Memory B cell (primary cell): ENCODE measurements around the gene PRSS38.

Experiments
- ATAC-seq: fragments of 150-1000 bp; cut with Tn5 transposase; 2 replicates; pipeline ENCODE4 v1.10.0; 2021; ENCODE audit warnings: low read depth, mild to moderate bottlenecking, moderate library complexity
- DNase-seq, 2 donors: peaks; one replicate each; pipeline ENCODE4 v3.0.0; 2022; ENCODE audit warnings: low spot score in 2 of 2
- H3K27ac Mint-ChIP-seq: one replicate; pipeline ENCODE4 v1.8.0; 2022; ENCODE audit warnings: mild to moderate bottlenecking, moderate library complexity, mixed read lengths
- H3K27me3 Mint-ChIP-seq: one replicate; pipeline ENCODE4 v1.8.0; 2022; ENCODE audit warnings: mixed read lengths
- H3K36me3 Mint-ChIP-seq: one replicate; pipeline ENCODE4 v1.8.0; 2022; ENCODE audit warnings: mild to moderate bottlenecking, mixed read lengths
- H3K4me1 Mint-ChIP-seq: one replicate; pipeline ENCODE4 v1.8.0; 2022; ENCODE audit warnings: mixed read lengths
- H3K4me3 Mint-ChIP-seq: one replicate; pipeline ENCODE4 v1.8.0; 2022; ENCODE audit warnings: mild to moderate bottlenecking, moderate library complexity, mixed read lengths
- H3K9me3 Mint-ChIP-seq: one replicate; pipeline ENCODE4 v1.8.0; 2022; ENCODE audit warnings: mixed read lengths

PRSS38 gene

DNA sequence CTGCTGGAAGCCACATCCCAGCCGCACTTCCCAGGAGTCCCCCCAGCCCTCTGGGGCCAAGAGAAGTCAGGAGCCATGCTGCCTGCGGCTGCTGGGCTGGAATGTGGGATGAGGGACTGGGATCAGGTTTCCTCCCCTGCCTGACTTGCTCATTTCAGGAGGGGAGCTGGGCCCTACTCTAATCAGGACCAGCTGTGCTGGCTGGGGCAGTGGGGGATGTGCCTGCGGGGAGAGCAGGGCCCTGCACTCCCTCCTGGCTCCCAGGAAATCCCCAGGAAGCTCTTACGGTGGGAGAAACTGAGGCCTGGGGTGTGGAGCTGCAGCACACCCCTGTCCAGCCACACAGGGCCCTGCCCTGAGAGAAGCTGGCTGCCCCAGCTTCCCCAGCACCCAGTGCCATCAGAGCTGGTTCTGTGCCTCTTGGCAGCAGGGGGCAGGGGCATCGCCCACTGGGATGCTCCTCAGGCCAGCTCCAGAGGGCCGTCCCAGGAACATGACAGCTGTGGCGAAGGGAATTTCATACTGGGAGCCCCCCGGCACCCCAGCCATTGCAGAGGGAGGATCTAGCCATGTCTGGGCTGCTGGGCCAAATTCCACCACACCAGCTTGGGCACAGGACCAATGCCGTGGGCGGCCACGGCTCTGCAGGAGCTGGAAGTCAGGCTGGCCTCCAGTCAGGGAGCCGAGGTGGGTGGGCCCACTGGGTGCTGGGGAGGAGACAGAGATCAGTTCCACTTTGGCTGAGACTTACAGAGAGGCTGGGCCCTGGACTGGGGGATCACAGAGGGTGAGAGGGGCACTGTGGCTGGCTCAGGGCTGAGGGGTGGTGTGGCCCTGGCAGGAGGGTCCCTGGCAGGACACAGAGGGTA lies 21.3 kb upstream of the PRSS38 start:
- DNase-seq (no peak), ATAC-seq (no peak)
- peaks cover 5% of the 10 kb centered on the region for H3K27me3 Mint-ChIP-seq
- no peaks in the 10 kb centered on the region for H3K9me3 Mint-ChIP-seq
- peaks cover 6% of the 10 kb centered on the region for H3K4me1 Mint-ChIP-seq
- H3K4me3 Mint-ChIP-seq: no peak overlapping the region
- no peak overlapping the region for H3K27ac Mint-ChIP-seq
- no peaks in the 10 kb centered on the region for H3K36me3 Mint-ChIP-seq

DNA sequence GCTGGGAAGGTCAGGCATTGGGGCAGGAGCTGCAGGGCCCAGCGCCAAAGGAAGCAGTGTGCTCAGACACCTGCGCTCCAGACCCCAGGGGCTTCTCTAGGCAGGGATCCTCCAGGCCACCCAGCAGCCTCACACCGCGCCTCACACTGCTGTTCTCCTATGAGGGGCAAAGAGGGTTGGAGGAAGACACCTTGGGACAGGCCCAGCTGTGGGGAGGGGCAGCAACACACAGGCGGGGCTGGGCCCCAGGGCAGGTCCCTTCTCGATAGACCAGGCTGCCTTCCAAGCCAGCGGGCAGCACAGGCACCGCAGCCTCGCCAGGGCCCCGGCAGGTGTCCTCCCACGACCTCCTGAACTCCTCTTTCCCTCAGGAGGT lies 20.7 kb upstream of the PRSS38 start:
- Mint-ChIP-seq H3K27ac (no peak overlapping the region), H3K36me3 (no peaks in the 10 kb centered on the region), H3K4me3 (no peak overlapping the region), H3K9me3 (peaks cover under 1% of the 10 kb centered on the region), H3K27me3 (peaks cover 5% of the 10 kb centered on the region), H3K4me1 (peaks cover 4% of the 10 kb centered on the region)
- DNase-seq (no peak), ATAC-seq (no peak)

DNA sequence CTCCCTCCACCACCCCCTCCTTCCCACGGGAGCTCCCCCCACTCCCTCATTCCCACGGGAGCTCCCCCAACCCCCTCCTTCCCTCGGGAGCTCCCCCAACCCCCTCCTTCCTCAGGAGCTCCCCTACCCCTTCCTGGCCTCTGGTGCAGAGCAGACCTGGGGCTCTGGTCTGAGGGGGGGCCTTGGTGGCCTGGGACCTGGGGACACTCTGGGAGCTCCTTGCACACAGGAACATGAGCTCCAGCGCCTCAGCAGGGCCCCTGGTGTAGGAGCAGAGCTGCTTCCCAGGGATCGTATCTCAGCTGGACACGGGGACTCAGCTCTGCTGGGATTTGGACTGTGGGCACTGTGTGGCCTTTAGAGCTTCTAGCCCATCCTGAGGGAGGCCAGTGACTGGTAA lies 19.7 kb upstream of the PRSS38 start:
- ATAC-seq (no peak), DNase-seq (no peak)
- peaks cover 4% of the 10 kb centered on the region for H3K4me1 Mint-ChIP-seq
- H3K4me3 Mint-ChIP-seq: no peak overlapping the region
- H3K27ac Mint-ChIP-seq: no peak overlapping the region
- H3K9me3 Mint-ChIP-seq: peaks cover 3% of the 10 kb centered on the region
- H3K36me3 Mint-ChIP-seq: no peaks in the 10 kb centered on the region
- peaks cover 8% of the 10 kb centered on the region for H3K27me3 Mint-ChIP-seq

DNA sequence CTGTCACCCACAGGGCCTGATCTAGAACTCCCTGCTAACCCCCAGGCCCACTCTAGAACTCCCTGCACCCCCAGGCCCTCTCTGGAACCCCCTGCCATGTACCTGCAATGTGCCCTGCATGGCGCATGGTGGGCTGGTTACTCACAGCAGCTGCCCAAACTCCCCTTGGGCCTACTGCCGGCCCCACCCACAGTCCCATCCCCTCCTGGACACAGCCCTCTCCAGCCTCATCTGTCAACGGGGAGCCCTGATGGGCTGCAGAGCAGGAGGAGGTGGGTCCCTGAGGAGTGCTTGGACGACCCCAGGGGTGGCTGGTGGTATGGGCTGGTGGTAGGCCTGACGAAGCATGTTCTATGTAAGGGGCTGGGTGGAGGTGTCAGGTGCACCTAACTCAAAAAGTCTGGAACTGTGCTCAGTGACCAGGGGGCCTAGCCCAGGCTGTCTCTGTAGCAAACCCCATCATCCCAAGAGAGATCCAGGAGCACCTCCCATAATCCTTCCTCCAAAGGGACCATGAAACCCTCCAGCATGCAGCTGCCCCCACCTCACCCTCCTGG lies 19.0 kb upstream of the PRSS38 start:
- no peak for ATAC-seq
- H3K4me3 Mint-ChIP-seq: no peak overlapping the region
- H3K27ac Mint-ChIP-seq: no peak overlapping the region
- H3K27me3 Mint-ChIP-seq: peaks cover 8% of the 10 kb centered on the region
- DNase-seq: no peak
- no peaks in the 10 kb centered on the region for H3K36me3 Mint-ChIP-seq
- peaks cover 2% of the 10 kb centered on the region for H3K4me1 Mint-ChIP-seq
- peaks cover 3% of the 10 kb centered on the region for H3K9me3 Mint-ChIP-seq

DNA sequence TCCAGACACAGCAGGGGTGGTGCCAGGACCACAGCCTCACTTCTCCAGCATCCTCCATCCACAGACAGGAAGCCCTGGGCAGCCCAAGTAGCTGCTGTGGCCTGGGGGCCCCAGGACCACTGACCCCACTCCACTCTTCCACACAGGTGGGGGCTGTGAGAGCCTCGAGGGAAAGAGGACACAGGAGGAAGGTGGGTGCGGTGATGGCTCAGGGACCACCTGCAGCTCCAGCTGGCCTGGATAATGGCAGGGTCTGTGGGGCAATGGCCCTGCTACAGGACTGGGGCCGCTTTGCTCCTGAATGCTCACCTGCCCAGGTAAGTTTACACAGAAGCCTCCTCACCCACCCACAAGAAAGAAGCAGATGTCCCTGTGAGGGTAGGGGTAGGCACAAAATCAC lies 18.3 kb upstream of the PRSS38 start:
- Mint-ChIP-seq H3K4me1 (no peaks in the 10 kb centered on the region), H3K27ac (no peak overlapping the region), H3K4me3 (no peak overlapping the region), H3K27me3 (peaks cover 8% of the 10 kb centered on the region), H3K9me3 (peaks cover 3% of the 10 kb centered on the region), H3K36me3 (no peaks in the 10 kb centered on the region)
- DNase-seq (no peak), ATAC-seq (no peak)

DNA sequence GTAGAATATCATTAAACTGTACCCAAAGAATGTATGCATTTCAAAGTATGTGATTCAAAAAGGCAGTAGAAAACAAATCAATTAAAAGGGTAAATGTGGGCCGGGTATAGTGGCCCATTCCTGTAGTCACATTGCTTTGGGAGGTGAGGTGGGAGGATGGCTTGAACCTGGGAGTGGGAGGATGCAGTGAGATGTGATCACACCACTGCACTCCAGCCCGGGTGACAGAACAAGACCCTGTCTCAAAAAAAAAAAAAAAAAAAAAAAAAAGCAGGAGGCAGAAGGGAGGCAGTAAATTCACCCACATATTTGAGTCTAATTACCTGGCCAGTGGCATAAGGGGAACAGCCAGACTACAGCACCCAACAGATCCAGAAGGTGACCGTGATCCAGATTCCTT lies 17.9 kb upstream of the PRSS38 start:
- H3K4me1 Mint-ChIP-seq: no peaks in the 10 kb centered on the region

DNA sequence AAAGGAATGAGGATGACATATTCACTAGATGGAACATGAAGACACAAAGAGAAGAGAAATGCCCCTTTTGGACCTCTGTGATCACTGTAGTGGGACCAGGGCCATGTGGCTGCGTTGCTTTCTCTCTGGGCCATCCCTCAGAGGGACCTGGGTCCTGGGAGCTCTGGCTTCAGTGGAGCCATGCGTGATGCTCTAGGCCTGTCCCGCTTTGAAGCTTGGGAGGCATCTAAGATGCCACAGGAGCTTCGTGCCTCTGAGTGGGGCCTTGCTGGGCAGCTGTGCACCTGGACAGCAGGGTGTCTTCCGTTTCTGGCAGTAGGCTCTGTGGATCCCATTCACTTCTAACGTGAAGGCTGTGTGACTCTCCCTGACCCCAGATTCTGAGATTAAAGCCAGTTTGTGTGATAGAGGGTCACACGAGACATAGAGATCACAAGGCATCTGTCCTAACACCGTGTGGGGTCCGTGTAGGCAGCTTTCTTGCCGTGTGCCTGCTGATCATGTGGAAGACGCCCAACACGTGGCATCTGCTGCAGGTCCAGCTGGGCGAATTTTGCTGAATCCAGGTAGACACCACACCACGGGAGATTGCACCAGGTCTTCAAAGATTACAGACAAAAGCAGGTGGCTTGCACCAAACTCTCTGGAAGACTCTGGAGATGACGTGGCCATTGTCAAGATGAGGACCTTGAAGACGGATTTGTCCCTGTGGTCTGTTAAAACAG lies 17.2 kb upstream of the PRSS38 start:
- no peak overlapping the region for H3K27ac Mint-ChIP-seq
- no peaks in the 10 kb centered on the region for H3K36me3 Mint-ChIP-seq
- no peaks in the 10 kb centered on the region for H3K4me1 Mint-ChIP-seq
- peaks cover 8% of the 10 kb centered on the region for H3K27me3 Mint-ChIP-seq
- peaks cover 4% of the 10 kb centered on the region for H3K9me3 Mint-ChIP-seq
- no peak for DNase-seq
- no peak overlapping the region for H3K4me3 Mint-ChIP-seq
- no peak for ATAC-seq

More for the DNA sequence above, 17.9 kb upstream of the PRSS38 start:
- Mint-ChIP-seq H3K4me3 (no peak overlapping the region), H3K27me3 (peaks cover 8% of the 10 kb centered on the region), H3K27ac (no peak overlapping the region), H3K36me3 (no peaks in the 10 kb centered on the region), H3K9me3 (peaks cover 3% of the 10 kb centered on the region)
- ATAC-seq (no peak), DNase-seq (no peak)

DNA sequence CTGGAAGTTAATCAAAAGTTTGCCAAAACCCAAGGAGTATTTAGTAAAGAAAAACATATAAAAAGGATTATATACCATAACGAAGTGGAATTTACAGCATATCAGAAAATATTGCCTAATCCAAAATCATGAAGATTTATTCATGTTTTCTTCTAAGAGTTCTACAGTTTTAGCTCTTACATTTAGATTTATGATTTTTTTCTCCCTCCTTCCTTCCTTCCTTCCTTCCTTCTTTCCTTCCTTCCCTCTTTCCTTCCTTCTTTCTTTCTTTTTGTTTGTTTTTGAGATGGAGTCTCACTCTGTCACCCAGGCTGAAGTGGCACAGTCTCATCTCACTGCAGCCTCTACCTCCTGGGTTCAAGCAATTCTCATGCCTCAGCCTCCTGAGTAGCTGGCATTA lies 15.7 kb upstream of the PRSS38 start:
- DNase-seq: no peak
- Mint-ChIP-seq H3K36me3 (no peaks in the 10 kb centered on the region), H3K27me3 (peaks cover 8% of the 10 kb centered on the region), H3K4me3 (no peak overlapping the region), H3K4me1 (no peaks in the 10 kb centered on the region), H3K9me3 (peaks cover 8% of the 10 kb centered on the region), H3K27ac (no peak overlapping the region)
- ATAC-seq: no peak

DNA sequence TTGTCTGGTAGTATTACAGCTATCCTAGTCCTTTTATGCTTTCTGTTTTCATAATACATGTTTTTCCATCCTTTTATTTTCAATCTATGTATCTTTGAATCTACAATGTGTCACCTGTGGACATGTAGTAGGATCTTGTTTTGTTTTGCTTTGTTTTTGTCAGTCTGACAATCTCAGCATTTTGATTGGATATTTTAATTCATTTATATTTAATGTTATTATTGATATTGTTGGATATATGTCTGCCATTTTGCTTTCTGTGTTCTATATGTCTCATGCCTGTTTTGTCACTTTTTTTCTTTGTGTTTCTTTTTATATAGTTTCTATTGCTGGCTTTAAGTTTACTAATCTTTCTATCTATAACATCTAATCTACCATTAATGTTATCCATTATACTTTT lies 11.5 kb upstream of the PRSS38 start:
- Mint-ChIP-seq H3K4me3 (no peak overlapping the region), H3K27ac (no peak overlapping the region), H3K36me3 (no peaks in the 10 kb centered on the region), H3K27me3 (peaks cover 15% of the 10 kb centered on the region), H3K4me1 (no peaks in the 10 kb centered on the region), H3K9me3 (peaks cover 12% of the 10 kb centered on the region)
- no peak for DNase-seq
- no peak for ATAC-seq

DNA sequence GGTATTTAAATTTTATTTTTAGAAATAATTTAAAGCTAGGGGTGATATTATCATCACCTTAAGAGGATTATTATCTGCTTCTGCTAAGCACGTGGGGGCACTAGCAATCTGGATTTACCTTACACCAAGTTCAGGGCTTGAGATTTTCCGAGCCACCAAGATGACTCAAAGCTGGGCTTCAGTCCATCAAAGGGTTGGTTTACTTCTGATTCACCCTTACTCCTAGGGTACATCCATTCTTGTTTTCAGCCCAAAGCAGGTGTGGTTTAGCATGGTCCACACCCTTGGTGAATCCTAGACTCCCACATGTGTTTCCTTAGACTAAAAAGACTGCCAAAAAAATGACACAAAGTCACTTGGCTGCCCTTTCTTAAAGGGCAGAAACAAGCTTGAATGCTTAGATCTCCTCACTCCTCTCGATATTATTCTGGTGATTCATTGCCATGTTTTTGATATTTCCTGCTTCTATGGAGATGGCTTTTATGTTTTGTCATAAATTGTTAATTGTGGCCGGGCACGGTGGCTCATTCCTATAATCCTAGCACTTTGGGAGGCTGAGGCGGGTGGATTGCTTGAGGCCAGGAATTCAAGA lies 9.8 kb upstream of the PRSS38 start:
- ATAC-seq (no peak), DNase-seq (no peak)
- Mint-ChIP-seq H3K36me3 (no peaks in the 10 kb centered on the region), H3K27ac (no peak overlapping the region), H3K9me3 (peaks cover 10% of the 10 kb centered on the region), H3K4me1 (no peaks in the 10 kb centered on the region), H3K4me3 (no peak overlapping the region), H3K27me3 (peaks cover 12% of the 10 kb centered on the region)

DNA sequence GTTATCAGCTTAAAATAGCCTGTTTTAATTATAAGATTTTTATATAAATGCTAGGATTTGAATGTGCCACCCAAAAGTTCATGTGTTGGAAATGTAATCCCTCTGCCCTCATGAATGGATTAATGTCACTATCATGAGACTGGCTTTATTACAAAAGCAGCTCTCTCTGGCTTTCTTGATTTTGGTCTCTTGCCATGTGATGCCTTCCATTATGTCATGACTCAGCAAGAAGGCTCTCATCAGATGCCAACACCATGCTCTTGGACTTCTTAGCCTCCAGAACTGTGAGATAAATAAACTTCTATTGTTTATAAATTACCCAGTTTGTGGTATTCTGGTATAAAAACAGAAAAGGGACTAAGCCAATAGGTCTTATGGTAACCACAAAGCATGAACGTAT lies 6.9 kb upstream of the PRSS38 start:
- Mint-ChIP-seq H3K36me3 (peaks cover 5% of the 10 kb centered on the region), H3K9me3 (peaks cover 15% of the 10 kb centered on the region), H3K4me3 (no peak overlapping the region), H3K27me3 (peaks cover 12% of the 10 kb centered on the region), H3K27ac (no peak overlapping the region), H3K4me1 (no peaks in the 10 kb centered on the region)
- DNase-seq (no peak), ATAC-seq (no peak)

DNA sequence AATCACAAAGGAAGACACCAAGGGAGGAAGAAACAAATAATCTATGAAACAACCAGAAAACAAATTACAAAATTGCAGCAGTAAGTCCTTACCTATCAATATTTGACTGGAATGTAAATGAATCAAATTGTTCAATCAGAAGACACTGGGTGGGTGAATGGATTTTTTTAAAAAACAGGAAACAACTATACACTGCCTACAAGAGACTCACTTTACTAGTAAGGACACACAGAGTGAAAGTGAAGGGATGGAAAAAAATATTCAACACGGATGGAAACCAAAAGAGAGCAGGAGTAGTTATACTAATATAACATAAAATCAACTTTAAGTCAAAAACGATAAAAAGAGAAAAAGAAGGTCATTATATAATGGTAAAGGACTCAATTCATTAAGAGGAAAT lies 6.4 kb upstream of the PRSS38 start:
- peaks cover 12% of the 10 kb centered on the region for H3K27me3 Mint-ChIP-seq
- DNase-seq (no peak), ATAC-seq (no peak)
- peaks cover 14% of the 10 kb centered on the region for H3K9me3 Mint-ChIP-seq
- H3K36me3 Mint-ChIP-seq: peaks cover 5% of the 10 kb centered on the region
- H3K4me1 Mint-ChIP-seq: no peaks in the 10 kb centered on the region
- no peak overlapping the region for H3K4me3 Mint-ChIP-seq
- H3K27ac Mint-ChIP-seq: no peak overlapping the region

DNA sequence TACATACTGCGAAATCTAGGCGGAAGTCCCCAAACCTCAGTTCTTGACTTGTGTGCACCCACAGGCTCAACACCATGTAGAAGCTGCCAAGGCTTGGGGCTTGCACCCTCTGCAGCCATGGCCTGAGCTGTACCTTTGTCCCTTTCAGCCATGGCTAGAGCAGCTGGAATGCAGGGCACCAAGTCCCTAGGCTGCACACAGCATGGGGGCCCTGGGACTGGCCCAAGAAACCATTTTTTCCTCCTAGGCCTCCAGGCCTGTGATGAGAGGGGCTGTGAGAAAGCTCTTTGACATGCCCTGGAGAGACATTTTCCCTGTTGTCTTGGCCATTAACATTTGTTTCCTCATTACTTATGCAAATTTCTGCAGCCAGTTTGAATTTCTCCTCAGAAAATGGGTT lies 1.5 kb upstream of the PRSS38 start:
- Mint-ChIP-seq H3K9me3 (peaks cover 12% of the 10 kb centered on the region), H3K27me3 (no peaks in the 10 kb centered on the region), H3K27ac (no peak overlapping the region), H3K36me3 (peaks cover 5% of the 10 kb centered on the region), H3K4me3 (no peak overlapping the region), H3K4me1 (no peaks in the 10 kb centered on the region)
- ATAC-seq: no peak
- DNase-seq: no peak

DNA sequence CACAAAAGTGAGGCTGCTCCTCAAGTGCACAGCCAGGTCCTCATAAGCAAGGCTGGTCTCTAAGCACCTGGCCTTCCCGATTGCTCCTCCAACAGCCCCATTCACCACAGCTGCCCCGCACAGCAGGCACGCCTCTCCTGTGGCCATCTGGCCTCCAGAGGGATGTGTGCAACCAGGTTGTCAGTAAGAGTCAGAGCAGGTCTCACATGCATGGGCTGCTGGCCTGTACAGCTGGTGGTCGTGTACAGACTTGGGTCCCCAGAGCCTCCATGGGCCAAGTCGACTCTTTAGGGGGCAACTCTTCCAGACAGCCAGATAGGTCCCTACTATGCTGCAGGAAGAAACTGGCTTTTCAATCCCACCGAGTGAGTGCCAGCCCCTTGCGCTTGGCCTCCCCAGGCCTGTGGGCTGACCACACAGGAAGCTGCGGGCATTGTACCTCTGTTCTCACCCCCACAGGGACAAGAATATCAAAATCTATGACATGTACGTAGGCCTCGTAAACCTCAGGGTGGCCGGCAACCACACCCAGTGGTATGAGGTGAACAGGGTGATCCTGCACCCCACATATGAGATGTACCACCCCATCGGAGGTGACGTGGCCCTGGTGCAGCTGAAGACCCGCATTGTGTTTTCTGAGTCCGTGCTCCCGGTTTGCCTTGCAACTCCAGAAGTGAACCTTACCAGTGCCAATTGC lies 1.4 kb downstream of the PRSS38 start:
- peaks cover 18% of the 10 kb centered on the region for H3K9me3 Mint-ChIP-seq

More for the DNA sequence above, 1.4 kb downstream of the PRSS38 start:
- DNase-seq (no peak), ATAC-seq (no peak)
- no peaks in the 10 kb centered on the region for H3K4me1 Mint-ChIP-seq
- no peaks in the 10 kb centered on the region for H3K27me3 Mint-ChIP-seq
- H3K36me3 Mint-ChIP-seq: peaks cover 5% of the 10 kb centered on the region
- no peak overlapping the region for H3K4me3 Mint-ChIP-seq
- H3K27ac Mint-ChIP-seq: no peak overlapping the region
